Thymus (tissue), 11 donors: ENCODE data around the gene LCK. TPM values are rescaled to one million over a fixed set of nuclear protein-coding genes. Genes with fewer than 3 reads are reported as not detected.
A peak's percentile ranks its signal among the peaks of the same experiment; 100 is the strongest.

ENCODE experiments used
- DNase-seq, 9 donors: peaks; one replicate each; pipeline ENCODE4 v3.0.0-alpha.2; 2013; ENCODE audit warnings: low spot score in 9 of 9, low read depth in 6 of 9, missing footprints in 1 of 9
- H3K27ac ChIP-seq, 2 donors: one replicate each; pipeline ENCODE4 v1.5.1; 2013; ENCODE audit warnings: control low read depth in 1 of 2, low read depth in 1 of 2, low read length in 1 of 2, mild to moderate bottlenecking in 1 of 2, moderate library complexity in 1 of 2
- H3K27me3 ChIP-seq, 2 donors: one replicate each; pipeline ENCODE4 v1.5.1; 2013; ENCODE audit warnings: low read length in 1 of 2; ENCODE audit not compliant: control insufficient read depth in 2 of 2, insufficient read depth in 1 of 2
- H3K36me3 ChIP-seq, 2 donors: one replicate each; pipeline ENCODE4 v1.5.1; 2013; ENCODE audit warnings: low read length in 1 of 2, mild to moderate bottlenecking in 1 of 2, moderate library complexity in 1 of 2; ENCODE audit not compliant: control insufficient read depth in 2 of 2, insufficient read depth in 2 of 2
- H3K4me1 ChIP-seq, 2 donors: one replicate each; pipeline ENCODE4 v1.5.1; 2013; ENCODE audit warnings: low read length in 2 of 2; ENCODE audit not compliant: control insufficient read depth in 2 of 2, insufficient read depth in 2 of 2
- H3K4me3 ChIP-seq, 2 donors: one replicate each; pipeline ENCODE4 v1.5.1; 2013; ENCODE audit warnings: low read length in 2 of 2, control low read depth in 1 of 2, mild to moderate bottlenecking in 1 of 2
- H3K9me3 ChIP-seq, 2 donors: one replicate each; pipeline ENCODE4 v1.5.1; 2013; ENCODE audit warnings: low read length in 1 of 2, mild to moderate bottlenecking in 1 of 2; ENCODE audit not compliant: control insufficient read depth in 2 of 2, insufficient read depth in 1 of 2
- WGBS: extraction: QIAGEN DNeasy Blood & Tissue Kit; methylation state at CpG from one replicate; pipeline ENCODE4 v1.1.7; 2013; 5-methylcytosine and 5-hydroxymethylcytosine counted together
- polyA plus RNA-seq: library from polyadenylated mRNA; stranded (reverse); fragments of 200-250 nt; gene quantifications from one replicate; pipeline ENCODE4 v1.2.3, GENCODE V29; 2013
- total RNA-seq: library from RNA; stranded (reverse); fragments of 120-200 nt; gene quantifications from one replicate; pipeline ENCODE4 v1.2.4, GENCODE V29; 2013
- donor health status: healthy.

Gene LCK
- total and polyA plus RNA-seq, 2 donors: 175 to 467 TPM

DNA sequence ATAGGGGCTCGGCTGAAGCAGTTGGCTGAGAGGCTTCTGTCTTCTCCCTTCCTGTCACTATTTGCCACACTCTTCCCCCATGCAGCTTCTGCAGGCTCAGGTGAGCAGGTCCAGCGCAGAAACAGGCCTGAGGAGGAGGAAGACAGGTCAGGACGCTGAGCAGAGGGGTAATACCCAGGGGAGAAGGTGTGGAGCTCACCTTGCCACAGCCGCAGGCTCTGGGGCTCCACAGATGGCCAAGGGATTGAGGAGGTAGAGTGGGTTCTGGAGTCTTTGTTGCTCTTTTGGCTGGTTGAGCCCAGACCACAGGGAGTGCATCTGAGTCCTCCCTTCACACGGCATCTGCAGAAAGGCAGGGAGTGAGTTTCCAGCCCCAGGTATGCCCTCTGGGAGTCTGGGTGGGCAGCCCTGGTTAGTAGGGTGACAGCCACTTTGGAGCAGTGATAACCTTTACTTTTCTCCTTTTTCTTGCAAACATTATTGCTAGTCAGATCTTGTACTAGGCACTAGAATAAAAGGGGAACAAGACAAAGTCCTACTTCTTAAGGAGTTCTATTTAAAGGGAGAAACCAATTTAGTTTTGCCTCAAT lies 19.1 kb upstream of the LCK start:
- DNase-seq: no peak
- no peak overlapping the region for H3K4me3 ChIP-seq
- H3K9me3 ChIP-seq: no peaks in the 10 kb centered on the region
- H3K36me3 ChIP-seq: peaks cover 49 to 56% of the 10 kb centered on the region in 2 donors
- no peaks in the 10 kb centered on the region for H3K27me3 ChIP-seq
- 95% methylated on average over 5 of the region's 5 CpGs for WGBS
- H3K27ac ChIP-seq: no peak overlapping the region
- H3K4me1 ChIP-seq: no peaks in the 10 kb centered on the region

DNA sequence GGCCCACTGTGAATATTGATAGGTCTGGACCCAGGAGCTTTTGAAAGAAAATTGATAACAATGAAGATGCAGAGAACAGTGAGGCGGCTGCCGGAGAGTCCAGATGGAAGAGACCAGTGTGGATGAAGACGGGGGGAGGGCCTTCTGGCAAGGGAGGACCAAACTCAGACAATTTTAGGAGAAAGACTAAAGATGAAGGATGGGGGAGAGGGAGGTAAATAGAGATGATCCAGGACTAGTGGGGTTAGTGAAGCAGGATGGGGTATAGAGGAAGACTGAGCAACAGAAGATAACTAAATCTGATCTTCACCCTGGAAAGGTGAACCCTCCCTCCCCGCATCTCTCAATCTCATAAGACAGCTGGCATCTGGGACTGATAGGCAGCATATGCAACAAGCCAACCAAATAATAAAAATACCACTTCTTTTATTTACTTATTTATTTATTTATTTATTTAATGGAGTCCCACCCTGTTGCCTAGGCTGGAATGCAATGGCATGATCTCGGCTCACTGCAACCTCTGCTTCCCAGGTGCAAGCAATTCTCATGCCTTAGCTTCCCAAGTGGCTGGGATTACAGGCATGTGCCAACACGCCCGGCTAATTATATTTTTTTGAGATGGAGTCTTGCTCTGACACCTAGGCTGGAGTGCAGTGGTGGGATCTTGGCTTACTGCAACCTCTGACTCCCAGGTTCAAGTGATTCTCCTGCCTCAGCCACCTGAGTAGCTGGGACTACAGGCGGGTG lies 18.3 kb upstream of the LCK start:
- H3K9me3 ChIP-seq: no peaks in the 10 kb centered on the region
- H3K4me1 ChIP-seq: no peaks in the 10 kb centered on the region
- H3K36me3 ChIP-seq: peaks cover 41 to 48% of the 10 kb centered on the region in 2 donors
- H3K27me3 ChIP-seq: no peaks in the 10 kb centered on the region
- DNase-seq: no peak
- H3K4me3 ChIP-seq: no peak overlapping the region
- 96% methylated on average over 8 of the region's 8 CpGs for WGBS
- no peak overlapping the region for H3K27ac ChIP-seq

DNA sequence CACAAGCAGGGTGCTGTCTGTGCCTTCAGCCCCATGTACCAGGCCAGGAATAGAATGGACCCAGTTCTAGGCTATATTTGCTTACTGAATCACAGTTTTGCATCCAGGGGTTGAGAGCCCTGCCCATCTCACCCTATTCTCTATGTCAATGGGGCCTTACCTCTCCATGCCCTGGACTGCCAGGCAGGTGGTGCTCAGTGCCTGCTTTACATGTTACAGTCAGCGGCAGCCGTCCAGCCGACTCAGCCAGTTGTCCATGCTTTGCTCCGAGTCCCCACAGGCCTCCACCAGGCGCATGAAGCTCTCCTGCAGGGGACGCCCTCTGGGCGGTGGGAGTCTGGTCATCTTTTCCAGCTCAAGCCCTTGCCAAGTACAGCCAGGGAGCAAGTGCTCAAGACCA lies 16.3 kb upstream of the LCK start:
- Histone ChIP-seq H3K27me3 (peaks cover 0 to 2% of the 10 kb centered on the region in 2 donors), H3K4me1 (peaks cover 0 to 9% of the 10 kb centered on the region in 2 donors), H3K27ac (no peak overlapping the region), H3K9me3 (no peaks in the 10 kb centered on the region), H3K4me3 (no peak overlapping the region), H3K36me3 (peaks cover 28 to 30% of the 10 kb centered on the region in 2 donors)
- DNase-seq: no peak
- WGBS: 97% methylated on average over 7 of the region's 7 CpGs

DNA sequence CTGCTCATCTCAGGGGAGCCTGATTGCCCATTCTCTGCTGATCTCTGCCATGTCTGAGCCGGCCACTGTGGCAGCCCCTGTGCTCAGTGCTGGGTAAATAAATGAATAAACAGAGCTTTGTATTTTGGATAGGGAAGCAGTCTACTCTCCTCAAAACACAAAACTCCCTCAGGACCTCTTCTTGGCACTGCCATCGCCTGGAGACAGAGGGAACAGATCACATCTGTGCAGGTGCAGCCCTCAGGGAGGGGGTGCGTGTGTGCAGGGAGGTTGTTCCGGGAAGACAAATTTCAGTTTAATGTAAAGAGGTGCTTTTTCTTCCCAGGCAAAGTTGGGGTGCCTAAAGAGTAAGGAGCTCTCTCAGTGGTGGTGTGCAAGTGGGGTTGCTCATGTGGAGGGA lies 11.7 kb upstream of the LCK start:
- Histone ChIP-seq H3K27me3 (peaks cover 0 to 12% of the 10 kb centered on the region in 2 donors), H3K9me3 (no peaks in the 10 kb centered on the region), H3K36me3 (peaks cover 0 to 2% of the 10 kb centered on the region in 2 donors), H3K27ac (no peak overlapping the region), H3K4me1 (peaks cover 4 to 36% of the 10 kb centered on the region in 2 donors), H3K4me3 (no peak overlapping the region)
- WGBS: 65% methylated on average over 4 of the region's 4 CpGs
- no peak for DNase-seq

DNA sequence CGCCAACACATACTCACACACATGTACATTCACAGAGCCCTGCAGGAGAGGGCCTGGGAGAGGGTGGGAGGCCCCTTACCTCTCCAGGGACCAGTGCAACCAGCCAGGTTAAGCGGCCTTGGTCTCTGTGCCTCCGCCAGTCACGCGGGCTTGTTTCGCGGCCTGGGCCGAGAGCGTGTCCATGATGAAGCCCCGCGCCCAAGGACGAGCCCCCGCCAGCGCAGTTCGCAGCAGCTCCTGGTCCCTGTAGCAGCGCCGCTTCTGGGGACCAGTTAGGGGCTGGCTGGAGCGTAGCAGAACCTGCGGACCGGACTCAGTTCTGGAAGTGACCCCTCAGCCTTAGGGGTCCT lies 11.3 kb upstream of the LCK start:
- Histone ChIP-seq H3K4me1 (peaks cover 4 to 36% of the 10 kb centered on the region in 2 donors), H3K27ac (no peak overlapping the region), H3K9me3 (no peaks in the 10 kb centered on the region), H3K27me3 (peaks cover 0 to 12% of the 10 kb centered on the region in 2 donors), H3K36me3 (no peaks in the 10 kb centered on the region), H3K4me3 (peak overlapping the region; percentile 63 to 66)
- WGBS: 97% methylated on average over 20 of the region's 20 CpGs
- DNase-seq: no peak

DNA sequence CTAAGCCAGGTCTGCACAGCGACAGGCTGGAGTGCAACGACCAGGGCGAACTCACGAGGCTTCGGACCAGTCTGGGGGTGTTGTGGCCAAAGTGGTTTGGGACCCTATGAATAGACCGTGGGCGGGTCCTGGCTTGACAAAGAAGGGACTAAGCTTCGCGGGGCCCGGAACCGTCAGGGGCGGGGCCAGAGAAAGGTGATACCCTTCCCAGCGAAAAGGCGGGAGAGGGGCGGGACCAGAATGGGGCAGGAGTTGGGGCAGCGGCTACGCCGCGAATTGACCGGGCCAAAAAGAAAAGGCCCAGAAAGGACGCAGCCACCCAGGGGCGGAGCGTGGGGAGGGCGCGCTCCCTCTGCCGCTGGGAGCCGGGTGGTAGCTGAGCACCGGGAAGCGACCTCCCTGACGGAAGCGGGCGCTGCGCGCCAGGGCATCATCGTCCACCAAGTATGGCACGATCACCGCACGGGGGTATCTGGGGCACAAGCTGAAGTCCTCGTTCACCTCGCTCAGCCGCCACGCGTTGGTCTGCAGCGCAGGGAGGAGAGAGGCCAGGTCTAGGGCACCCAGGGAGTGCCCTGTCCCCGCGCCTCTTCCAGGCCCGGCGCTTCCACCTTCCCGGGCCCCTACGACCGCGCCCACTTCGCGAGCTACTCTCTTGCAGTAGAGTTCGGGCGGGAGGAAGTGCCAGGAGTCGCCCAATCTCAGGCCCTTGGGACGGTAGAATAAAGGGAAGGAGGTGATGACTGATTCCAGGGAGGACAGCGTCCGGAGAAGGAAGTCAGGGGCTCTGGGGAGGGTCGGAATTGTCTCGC lies 10.7 kb upstream of the LCK start:
- peak in 2 of 9 donors; percentile 65 to 74 for DNase-seq
- Histone ChIP-seq H3K36me3 (no peaks in the 10 kb centered on the region), H3K27me3 (peaks cover 0 to 12% of the 10 kb centered on the region in 2 donors), H3K9me3 (no peaks in the 10 kb centered on the region), H3K4me1 (peaks cover 4 to 36% of the 10 kb centered on the region in 2 donors), H3K4me3 (peak overlapping the region; percentile 63 to 66), H3K27ac (peak overlapping the region; percentile 23 to 25)
- whole genome bisulfite sequencing: 8% methylated on average over 62 of the region's 62 CpGs

DNA sequence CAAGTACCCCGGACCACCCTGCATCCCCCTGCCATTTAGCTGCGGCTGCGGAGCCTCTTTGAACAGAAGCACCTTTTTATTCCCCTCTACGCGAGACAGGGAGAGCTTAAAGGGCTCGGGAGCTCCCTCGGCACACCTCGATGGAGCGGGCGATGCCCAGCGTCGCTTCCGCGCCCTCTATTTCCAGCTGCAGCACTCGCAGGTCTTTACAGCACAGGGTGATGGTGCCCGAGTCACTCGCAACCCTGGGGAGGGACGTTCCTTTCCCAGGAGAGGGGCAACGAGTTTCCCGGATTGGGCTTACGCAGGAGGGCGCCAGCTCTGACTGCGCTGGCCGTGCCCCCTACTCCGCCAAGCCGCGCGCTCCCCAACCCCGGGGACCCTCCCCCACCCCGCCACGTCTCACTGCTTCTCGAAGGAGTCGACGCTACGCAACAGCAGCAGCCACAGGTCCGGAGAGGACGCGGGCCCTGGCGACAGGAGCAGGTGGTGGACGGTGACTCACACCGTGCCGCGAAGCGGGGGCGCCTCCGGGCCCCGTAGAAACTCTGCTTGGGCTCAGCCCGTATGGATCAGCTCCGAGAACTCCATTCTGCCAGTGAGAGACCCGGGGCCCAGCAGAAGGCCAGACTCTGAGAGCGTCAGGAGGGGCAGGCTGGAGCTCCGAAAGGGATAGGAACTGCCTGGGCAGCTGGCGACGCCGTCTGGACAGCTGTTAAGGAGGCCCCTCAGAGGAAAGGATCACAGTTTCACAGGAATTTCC lies 9.9 kb upstream of the LCK start:
- peak in 2 of 9 donors; percentile 52 to 72 for DNase-seq

DNA sequence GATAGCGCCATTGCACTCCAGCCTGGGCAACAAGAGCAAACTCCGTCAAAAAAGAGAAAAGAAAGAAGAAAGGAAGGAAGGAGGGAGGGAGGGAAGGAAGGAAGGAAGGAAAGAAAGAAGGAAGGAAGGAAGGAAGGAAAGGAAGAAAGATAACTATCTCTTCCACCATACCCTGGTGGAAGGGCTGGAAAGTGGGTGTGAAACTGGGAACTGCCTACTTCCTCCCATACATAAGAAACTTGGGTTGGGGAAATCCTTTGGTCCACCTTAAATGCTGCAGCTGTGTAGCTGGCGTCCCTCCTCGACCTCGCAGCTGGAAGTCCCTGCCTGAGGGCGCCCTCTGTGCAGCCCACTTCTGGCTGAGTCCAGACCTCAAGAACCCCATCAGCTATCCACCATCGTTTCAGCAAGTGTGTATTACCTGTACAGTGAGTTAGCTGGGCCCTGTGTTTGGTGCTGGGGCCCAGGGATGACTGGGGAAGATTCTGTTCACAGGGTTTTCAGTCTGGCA lies 8.7 kb upstream of the LCK start:
- Histone ChIP-seq H3K4me1 (peaks cover 6 to 46% of the 10 kb centered on the region in 2 donors), H3K4me3 (no peak overlapping the region), H3K36me3 (no peaks in the 10 kb centered on the region), H3K9me3 (no peaks in the 10 kb centered on the region), H3K27me3 (peaks cover 0 to 12% of the 10 kb centered on the region in 2 donors), H3K27ac (no peak overlapping the region)
- WGBS: 40% methylated on average over 7 of the region's 7 CpGs
- DNase-seq: no peak

More for the DNA sequence above, 9.9 kb upstream of the LCK start:
- H3K27ac ChIP-seq: peak overlapping the region; percentile 23 to 64
- peaks cover 0 to 12% of the 10 kb centered on the region in 2 donors for H3K27me3 ChIP-seq
- H3K9me3 ChIP-seq: no peaks in the 10 kb centered on the region
- peaks cover 6 to 36% of the 10 kb centered on the region in 2 donors for H3K4me1 ChIP-seq
- peak overlapping the region; percentile 63 to 66 for H3K4me3 ChIP-seq
- WGBS: 4% methylated on average over 55 of the region's 55 CpGs
- no peaks in the 10 kb centered on the region for H3K36me3 ChIP-seq
